NCI-H2107 treated with DMSO at 0.1 percent for 48 hours (cell line): Measurements from ENCODE around the gene LRMDA.

Experiments
- DNase-seq: peaks from one replicate; lab custom pipeline; 2025; ENCODE audit not compliant: unreplicated experiment; lab: John Stamatoyannopoulos, UW

Gene LRMDA

DNA sequence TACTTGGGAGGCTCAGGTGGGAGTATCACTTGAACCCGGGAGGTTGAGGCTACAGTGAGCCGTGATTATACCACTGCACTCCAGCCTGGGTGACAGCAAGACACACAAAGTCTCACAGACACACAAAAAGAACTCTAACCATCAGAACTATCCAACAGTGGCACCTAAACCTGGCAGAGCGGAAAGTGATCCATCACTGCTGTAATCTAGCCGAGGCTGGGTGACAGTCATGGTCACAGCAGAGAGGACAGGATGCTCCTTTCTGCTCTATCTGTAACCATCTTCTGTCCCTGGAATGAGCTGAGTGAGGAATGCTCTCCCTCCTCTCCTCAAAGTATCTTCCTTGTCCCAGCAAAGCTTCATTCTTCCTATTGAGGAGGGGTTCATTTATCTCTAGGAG is 656.6 kb downstream of the LRMDA start:
- no peak for DNase-seq

DNA sequence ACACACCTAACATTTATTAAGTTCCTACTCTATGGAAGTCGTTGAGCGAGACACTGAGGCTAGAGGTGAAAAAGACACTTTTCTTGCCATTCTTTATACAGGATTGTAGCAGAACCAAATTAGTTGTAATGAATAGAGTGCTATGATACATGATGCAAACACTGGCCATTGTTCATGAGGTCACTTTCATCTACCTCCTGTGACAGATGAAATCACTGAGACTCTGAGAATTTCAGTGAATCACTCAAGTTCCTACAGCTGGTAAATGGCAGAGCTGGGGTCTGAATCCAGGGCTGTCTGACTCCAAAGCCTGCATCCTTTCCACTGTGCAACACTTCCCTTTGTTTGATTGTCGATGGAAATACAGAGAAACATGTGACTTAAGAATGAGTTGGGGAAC is 657.6 kb downstream of the LRMDA start:
- no peak for DNase-seq

DNA sequence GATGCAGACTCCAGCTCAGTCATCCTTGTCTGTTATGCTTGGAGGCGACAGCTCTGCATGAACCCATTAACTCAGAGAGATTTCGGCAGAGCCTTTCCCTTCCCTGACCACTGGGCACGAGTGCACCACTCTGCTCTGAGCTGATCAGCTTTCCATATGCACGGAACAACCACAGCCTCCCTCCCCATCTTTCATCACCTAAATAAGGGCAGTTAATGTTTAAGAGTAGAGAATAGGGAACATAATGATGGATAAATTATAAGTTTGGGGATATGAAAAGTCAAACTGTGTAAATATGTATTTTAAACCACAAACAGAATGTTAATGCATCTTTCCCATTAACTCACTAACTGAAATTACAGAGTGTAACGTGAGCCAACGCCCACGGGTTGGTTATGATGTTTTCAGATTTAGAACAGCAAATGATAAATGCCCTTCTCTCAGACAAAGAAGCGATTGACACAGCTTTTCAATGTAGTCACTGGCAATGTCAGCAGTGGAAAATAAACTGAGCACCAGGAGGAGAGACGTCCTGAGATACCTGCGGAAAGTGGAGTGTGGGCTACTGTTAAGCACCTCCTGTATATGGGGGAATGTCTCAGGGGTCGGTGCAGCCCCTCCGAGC is 658.2 kb downstream of the LRMDA start:
- peak; percentile 49 for DNase-seq

- no peak for DNase-seq
These were observed 660.5 kb downstream of the LRMDA start for GRCh38 chr10:76091926-76092325.

GRCh38 chr10:76106611-76107010 is 675.2 kb downstream of the LRMDA start:
- DNase-seq: no peak

DNA sequence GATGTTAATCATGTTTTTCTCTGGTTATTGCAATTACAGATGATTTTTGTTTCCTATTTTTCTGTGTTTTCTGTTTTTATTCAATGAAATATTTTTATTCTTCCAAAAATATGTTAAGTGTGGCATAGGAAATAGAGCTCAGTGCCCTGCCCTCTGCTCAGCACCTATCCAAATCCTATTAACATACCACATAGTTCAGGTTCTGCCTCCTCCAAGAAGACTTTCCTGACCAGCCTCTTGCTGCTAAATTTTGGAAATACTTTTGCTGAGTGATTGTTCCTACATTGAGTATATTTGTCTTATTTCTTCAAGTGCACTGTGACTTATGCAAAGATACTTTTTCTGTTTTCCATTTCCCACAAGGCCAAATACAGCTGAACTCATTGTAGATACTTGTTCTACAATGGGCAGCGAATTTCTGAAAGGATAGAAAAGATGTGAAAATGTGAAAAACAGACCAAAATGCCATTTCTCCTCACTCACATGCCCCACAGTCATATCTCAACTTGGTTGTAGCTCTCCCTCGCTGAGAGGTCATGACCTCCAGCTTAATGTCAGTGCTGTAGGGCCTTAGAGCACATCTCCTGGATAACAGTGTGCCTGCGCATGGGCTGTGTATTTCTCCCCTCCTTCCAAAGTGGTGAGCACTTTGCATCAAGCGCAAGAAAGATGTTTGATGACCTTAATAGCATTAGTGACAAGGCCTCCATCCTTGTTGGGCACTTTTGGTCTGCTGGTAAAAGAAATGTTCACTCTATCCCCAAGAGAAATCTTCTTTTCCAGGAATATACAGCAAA is 677.3 kb downstream of the LRMDA start:
- DNase-seq: no peak

- DNase-seq: no peak
These were observed 680.0 kb downstream of the LRMDA start for GRCh38 chr10:76111404-76111803.

GRCh38 chr10:76111986-76112825 is 680.8 kb downstream of the LRMDA start:
- DNase-seq: no peak

- DNase-seq: no peak
These were observed 681.4 kb downstream of the LRMDA start for GRCh38 chr10:76112826-76113150.

DNA sequence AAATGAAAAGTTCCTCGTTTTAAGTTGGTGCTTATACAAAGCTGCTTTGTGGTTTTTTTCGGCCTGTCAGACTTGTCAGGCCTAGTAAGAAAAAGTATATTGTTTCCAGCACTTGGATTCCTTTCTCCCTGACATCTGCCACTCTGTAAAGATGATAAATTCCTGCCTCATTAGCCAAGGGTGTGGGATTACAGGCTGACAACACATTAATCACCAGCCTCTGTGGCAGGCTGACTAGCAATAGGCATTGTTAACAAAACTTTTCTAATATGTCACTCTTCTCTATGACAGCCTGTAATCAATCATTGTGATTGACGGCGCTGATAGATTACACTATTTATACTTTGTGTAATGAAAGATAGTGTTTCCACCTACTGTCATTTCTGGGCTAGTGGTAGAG is 682.5 kb downstream of the LRMDA start:
- no peak for DNase-seq

DNA sequence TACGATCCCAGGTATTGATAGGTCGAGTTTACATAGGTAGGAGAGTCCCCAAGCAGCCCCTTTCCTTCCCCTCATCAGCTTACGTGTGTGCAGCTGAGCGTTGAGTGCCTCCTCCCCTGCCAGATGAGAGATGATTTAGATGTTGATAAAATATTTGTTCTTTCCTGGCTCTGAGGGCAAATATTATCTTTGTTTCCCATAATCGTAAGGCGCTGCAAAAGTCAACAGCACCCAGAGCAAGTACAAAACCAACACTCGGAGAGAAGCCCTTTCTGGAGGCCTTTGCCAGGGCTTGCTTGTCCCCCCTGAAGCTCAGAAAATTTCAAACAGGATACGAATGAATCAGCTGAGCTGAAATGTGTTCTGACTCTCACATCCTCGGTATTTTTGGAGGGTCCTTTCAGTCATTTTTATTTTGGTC is 683.2 kb downstream of the LRMDA start:
- DNase-seq: no peak

GRCh38 chr10:76115131-76115470 is 683.7 kb downstream of the LRMDA start:
- DNase-seq: no peak

- no peak for DNase-seq
These were observed 684.2 kb downstream of the LRMDA start for GRCh38 chr10:76115471-76116155.

DNA sequence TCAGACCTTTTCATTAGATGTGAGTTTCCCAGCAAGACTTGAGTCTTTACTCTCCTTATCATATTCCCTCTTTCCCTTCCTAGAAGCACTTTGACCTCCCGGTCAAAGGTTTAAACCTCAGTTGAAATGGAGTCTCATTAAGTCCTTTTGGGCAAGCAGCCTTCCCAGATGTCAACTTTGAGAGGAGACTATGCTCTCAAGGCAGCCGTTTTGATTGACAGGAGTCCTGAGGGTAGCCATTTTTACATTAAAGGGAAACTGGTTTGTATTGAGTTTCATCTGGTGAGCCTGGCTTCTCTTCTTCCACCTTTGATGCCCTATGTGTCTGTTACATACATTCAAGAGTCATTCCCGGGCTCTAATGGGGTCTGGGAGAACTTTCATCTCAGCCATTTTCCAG is 685.1 kb downstream of the LRMDA start:
- no peak for DNase-seq

GRCh38 chr10:76117949-76118348 is 686.5 kb downstream of the LRMDA start:
- DNase-seq: no peak

GRCh38 chr10:76119036-76119435 is 687.6 kb downstream of the LRMDA start:
- no peak for DNase-seq

GRCh38 chr10:76119515-76119914 is 688.1 kb downstream of the LRMDA start:
- no peak for DNase-seq

- no peak for DNase-seq
These were observed 690.6 kb downstream of the LRMDA start for GRCh38 chr10:76122056-76122455.

GRCh38 chr10:76124280-76124679 is 692.9 kb downstream of the LRMDA start:
- DNase-seq: no peak

- no peak for DNase-seq
These were observed 694.5 kb downstream of the LRMDA start for GRCh38 chr10:76125900-76126299.
